Neural cell (in vitro differentiated cells): ENCODE data around the gene DESI2.

Experiments used
- CTCF ChIP-seq: fragments of 450-650 bp; IDR thresholded peaks from 2 replicates; pipeline ENCODE4 v1.5.1; 2014; ENCODE audit warnings: antibody characterized with exemption, mild to moderate bottlenecking, moderate library complexity; ENCODE audit not compliant: poor library complexity, severe bottlenecking
- EZH2 ChIP-seq: fragments of 200-600, 300-800 bp; shearing (Covaris generic), sonication (generic); IDR thresholded peaks from 2 replicates; pipeline ENCODE4 v1.6.1; 2014; ENCODE audit warnings: antibody characterized with exemption, low read length, borderline replicate concordance, mild to moderate bottlenecking; ENCODE audit not compliant: insufficient read depth, poor library complexity, severe bottlenecking
- POLR2AphosphoS5 ChIP-seq: IDR thresholded peaks from 2 replicates; pipeline ENCODE4 v1.6.1; 2012
- TAF1 ChIP-seq: IDR thresholded peaks from 2 replicates; pipeline ENCODE4 v1.6.1; 2012; ENCODE audit warnings: low read depth

GRCh38 chr1:244741692-244742091 is 88.8 kb downstream of the DESI2 start:
- TF ChIP-seq CTCF: no peak
- TF ChIP-seq TAF1: no peak
- TF ChIP-seq EZH2: no peak
- no peak for TF ChIP-seq POLR2AphosphoS5
